Left kidney (tissue), 2 donors: Measurements from ENCODE around the gene ERBB4. TPM values are rescaled to one million over a fixed set of nuclear protein-coding genes. Genes with fewer than 3 reads are reported as not detected.

Source experiments
- DNase-seq: peaks from one replicate; pipeline ENCODE4 v3.0.0-alpha.2; 2013
- polyA plus RNA-seq: library from polyadenylated mRNA; unstranded; fragments of 120-200 nt; gene quantifications from one replicate; pipeline ENCODE4 v1.2.1, GENCODE V29; 2013; ENCODE audit not compliant: insufficient read length

The ERBB4 gene
- polyA plus RNA-seq, 1 donor: 58.8 TPM

DNA sequence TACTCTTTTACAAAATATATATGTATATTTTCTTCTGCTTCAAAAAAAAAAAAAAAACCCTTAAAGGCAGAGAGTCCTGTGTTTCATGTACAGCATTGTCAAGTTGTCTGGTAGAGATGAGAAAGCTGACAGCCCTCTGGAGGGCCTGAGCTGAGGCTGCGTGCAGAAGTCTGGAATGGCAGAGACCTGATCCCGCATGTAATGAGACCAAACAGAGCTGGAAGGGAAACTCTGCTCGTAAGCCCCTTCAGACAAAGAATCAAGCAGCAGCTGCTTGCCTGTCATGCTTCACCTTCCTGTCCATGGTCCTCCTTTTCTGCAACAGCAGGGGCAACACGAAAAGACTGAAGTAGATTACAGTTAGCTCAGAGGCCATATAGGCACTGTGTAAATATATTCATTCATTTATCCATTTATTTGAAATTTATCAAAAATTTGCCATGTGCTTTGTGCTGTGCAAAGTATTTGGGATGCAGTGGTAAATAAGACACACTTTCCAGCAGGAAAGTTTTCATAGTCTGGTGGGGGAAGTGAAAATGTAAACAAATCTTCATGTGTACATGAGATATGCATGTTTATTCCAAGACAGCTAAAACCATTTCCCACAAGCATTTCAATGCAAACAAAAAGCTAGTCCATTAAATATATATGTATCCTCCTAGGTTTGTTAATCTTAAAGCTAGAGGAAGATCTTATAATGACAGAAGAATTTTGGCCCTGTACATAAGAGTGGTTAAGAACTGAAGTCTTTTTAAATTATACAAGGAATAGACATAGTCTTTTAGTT is 1069.5 kb downstream of the ERBB4 start:
- no peak for DNase-seq

DNA sequence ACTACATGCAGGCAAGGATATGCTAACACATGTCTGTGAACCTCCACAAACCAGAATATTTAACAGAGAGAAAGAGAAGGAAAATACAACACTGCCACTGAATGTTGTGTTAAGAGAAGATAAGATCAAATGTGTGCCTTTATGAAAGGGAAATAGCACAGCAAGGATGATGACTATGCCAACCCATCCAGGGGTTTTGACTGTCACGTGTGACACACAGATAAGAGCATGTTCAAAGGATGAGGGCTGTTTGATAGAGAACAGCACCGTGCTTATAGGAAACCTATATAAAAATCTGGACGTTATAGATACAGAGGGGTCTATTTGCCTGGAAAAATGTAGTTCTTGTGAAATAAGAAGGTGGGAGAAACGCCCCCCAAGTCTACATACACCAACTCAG is 1070.4 kb downstream of the ERBB4 start:
- no peak for DNase-seq

DNA sequence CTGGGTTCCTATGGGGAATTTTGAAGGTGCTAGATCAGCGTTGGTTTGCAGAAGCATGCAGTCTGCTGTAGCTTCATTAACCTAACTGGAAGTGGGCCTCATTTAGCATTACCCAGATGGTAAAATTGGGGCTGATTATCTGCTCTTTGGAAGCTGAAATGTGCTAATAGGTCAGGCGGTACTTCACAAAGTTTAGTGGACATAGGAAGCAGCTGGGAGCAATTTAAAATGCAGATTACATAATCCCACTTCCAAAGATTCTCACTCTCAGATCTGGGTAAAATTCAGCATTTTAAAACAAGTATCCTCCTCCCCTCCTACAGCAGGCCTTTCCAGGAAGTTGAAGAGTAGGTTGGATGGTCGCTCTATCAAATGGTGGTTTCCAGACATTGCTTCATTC is 1075.2 kb downstream of the ERBB4 start:
- DNase-seq: no peak

DNA sequence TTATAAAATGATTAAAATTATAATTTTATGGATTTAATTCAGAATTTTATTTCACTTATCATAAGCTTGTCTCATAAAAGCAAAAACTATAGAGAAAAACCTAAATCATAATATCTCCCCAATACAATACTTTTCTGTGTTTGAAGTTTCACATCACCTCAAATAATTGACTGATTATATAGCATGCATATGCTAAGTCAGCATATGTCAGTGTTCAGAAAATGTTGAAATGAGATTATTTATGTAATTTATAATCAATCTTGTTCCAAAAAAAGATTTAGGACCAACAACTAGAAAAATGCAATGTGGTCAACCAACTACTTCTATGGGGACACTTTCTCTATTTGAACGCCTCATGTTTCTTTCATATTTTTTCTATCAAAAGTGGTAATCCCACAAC is 1079.6 kb downstream of the ERBB4 start:
- DNase-seq: no peak

DNA sequence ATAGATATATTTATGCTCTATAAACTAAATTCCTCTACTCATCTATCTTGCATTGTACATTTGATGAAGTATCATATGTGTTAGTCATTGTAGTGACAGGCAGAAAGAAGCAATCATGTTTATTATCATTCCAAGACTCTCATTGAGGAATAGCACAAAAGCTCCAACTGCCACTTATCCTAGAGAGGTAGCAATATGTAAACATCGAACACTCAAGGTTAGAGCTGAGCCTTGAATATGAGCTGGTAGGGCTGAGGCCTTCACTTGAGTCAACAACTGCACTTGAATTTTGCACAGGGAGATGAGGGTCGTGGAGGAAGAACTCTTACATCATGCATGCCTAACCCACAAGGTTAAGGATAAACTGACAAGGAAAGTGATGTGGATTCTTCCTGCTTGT is 1081.3 kb downstream of the ERBB4 start:
- no peak for DNase-seq

DNA sequence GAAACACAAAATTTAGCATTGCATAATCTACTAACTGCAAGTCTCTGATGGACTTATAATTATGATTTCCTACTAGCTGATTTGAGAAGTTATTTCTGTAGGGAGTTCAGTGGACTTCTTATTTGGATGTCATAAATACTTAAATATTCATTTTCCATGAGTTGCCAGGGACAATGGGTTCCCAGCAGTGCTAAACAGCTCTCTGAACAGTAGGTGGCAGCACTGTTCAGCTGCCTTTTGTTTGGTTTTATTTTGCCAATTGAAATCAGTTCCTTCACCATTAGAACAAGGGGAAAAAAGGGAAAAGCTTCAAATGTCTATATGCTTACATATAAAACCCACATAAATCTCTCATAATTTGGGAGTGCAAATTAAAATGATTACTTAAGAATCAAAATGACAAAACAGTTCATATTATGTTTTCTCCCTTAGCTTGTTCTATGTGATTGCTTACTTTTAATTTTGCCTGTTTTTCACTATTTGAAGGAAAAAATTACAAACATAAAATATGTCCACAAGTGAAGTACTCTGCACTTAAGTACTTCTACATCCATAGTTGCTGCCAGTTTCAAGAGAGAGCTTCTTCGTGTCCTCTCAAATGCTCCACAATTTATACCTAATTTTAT is 1083.3 kb downstream of the ERBB4 start:
- DNase-seq: peak; percentile 60

DNA sequence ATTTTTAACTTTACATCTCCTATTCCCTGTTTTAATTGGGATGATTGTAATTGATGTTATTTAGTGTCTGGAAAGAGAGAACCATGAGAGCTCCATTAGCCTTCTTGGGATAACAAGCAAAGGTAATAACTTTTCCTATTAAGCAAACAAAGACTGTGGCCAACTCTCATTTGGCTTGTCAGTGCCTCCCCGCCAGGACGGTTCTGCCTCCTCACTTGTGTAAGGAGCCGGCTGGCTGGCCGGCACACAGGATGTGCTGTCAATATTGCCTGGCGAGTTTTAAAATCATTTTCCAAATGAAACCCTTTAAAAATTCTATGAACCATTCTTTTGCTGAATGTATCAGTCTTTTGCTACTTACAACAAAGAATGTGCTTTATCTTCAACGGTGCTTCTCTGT is 1083.9 kb downstream of the ERBB4 start:
- no peak for DNase-seq

DNA sequence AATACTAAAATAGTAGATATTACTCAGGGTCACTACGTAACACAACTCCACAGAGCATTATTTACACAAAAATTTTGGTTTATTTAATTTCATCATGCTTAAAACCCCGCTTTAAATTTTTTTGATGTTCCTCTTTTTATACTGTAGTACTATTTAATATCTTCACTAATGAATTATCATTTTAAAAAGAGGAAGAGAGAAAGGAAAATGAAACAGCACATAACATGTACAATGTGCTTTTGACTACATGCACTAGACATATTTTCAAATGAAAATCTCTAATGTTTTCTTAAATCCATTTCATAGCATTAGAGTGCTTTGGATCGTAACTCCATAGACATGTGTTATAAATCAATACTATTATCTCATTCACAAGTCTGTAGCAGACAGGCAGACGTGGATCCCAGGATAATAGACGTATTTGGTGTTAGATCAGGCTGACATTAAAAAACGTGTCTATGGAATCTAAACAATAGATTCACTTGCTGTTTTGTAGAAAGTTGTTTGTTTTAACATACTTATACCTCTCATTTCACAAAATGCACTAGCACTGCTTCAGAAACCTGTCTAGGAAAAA is 1085.2 kb downstream of the ERBB4 start:
- DNase-seq: no peak

DNA sequence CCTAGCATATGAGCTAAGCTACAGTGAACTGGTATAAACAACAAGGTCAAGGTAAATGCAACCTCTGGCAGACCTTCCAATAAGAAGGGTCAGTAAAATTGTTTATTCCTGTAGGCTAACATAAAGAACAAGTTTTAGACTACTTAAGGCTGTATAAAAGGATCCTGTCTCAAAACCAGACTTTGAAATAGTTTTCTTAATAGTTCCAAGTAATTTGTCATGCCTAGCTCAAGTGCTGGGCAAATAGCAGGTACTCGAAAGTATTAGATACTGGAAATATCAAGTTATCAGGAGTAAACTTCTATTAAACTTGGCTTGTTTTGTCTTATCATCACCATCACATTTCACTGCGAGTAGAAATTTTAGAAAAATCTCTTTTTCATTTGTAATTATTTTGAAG is 1087.0 kb downstream of the ERBB4 start:
- DNase-seq: no peak

DNA sequence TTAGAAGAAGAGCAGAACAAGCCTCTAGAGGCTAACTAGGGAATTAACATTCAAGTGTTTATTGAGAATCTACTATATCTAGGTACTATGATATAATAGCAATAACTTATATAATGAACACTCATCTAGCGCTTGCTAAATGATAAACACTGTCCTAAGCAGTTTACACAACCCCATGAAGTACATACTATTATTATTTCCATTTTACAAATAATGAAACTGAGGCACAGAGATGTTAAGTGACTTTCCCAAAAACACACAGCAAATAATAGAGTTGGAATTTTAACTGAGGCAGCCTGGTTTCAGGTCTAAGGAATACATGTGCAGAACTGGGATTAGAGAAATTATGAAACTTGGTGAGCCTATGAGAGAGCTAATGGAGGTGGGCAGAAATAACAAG is 1088.8 kb downstream of the ERBB4 start:
- DNase-seq: no peak

DNA sequence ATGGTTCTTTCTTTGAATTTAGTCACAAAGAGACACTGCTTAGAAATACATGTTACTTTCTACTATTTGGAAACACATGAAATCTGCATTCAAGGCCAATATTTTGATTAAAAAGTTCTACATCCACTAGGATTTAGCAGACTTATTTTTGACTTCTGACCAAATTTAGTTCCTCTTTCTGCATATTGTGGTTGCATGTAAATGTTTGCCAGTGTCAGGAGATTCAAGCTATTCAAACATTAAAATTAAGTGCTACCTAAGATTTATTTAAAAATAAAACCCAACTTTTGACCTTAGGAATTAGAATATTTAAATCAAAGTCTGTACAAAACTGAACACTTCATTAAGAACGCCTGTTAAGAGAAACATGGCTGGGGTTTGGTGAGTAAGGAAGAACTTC is 1091.1 kb downstream of the ERBB4 start:
- DNase-seq: no peak

DNA sequence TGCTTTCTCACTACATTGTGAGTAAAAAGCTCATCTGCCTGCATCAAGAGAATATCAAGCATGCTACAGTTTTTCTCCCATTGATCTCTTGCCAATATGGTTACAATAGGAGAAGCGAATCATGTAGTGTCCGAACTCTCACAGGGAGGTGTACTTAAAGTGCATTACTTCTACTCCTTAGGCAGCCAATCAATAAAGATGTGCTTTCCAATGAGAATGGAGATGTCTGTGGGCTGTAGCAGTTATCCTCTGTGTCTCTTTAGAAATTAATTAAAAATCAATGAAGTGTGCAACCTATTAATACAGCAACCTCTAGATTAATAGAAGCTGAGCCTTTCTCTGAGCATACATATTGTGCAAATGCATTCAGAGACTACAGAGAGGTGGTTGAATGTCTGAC is 1098.5 kb downstream of the ERBB4 start:
- no peak for DNase-seq

DNA sequence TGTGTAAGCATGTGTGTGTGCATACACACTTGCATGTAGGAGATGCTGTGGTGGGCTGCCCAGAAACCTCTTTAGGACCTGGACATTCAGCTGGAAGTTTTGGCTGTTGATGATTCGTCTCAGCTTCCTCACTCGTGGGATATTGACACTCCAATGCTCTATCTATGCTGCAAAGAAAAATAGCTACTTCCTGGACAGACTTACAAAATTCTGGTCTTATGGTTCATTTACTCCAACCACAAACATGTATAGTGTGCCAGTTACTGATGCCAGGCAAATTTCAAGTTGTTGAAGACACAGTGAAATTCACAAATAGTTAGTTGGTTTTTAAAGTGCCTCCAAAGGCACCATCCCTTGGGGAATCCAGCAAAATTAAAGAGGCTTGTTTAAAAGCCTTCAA is 1099.6 kb downstream of the ERBB4 start:
- DNase-seq: no peak

DNA sequence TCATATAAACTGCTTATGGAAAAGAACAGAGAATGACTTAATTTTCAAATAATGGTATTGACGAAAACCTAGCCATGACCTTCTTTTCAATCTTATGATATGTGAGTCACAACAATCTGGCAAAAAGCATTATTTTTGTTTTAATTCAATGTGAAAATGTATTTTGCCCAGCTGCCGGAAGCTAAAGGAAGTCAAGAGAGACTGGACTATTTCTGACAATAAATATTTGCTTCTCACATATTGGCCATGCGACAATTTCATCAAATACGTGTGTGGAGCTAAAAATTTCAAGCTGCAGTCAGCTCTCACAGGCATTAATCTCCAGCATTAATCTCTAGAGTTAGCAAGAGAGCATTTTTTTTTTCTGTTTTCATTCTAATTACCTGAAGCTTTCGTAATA is 1101.2 kb downstream of the ERBB4 start:
- no peak for DNase-seq

DNA sequence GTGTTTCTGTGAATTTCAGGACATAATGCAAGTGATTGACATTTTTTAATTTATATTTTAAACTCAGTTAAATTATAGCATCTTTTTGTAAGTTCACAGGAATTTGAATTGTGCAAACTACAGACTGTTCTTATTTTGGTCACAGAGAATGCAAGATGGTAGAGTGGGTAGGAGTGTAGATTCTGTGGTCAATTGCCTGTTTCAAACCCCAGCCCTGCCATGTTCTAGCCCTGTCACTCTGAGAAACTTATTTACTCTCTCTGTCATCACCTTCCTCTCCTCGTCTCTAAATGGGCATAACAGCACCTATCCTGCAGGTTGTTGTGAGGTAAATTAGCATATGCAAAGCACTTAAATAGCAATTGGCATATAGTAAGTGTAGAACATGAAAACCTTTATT is 1102.4 kb downstream of the ERBB4 start:
- no peak for DNase-seq

DNA sequence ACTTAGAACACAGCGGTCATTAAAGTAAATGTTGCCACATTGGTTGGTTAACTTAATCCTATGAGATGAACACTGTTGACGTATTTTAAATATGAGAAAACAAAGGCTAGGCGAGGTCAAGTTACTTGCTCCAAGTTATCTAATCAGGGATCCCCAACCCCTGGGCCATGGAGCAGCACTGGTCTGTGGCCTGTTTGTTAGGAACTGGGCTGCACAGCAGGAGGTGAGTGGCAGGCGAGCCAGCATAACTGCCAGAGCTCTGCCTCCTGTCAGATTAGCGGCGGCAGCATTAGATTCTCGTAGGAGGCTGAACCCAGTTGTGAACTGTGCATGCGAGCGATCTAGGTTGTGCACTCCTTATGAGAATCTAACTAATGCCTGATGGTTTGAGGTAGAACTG is 1103.3 kb downstream of the ERBB4 start:
- no peak for DNase-seq

DNA sequence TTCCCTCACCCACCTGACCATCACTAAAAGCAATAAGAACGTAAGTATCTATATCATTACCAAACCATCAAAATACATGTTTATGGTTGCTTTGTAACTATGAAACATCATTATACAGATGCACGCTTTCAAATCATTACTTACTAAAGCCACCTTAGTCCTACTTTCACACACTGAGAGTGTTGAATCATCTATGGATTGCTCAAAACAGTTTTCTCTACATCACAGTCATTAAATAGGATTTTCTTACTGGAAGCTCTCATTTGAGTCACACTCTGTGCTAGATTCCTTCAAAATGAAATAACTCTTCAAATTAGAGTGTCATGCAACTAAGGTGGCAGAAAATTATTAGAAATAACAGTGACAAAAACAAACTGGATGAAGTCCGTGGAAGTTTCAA is 1103.8 kb downstream of the ERBB4 start:
- DNase-seq: no peak

DNA sequence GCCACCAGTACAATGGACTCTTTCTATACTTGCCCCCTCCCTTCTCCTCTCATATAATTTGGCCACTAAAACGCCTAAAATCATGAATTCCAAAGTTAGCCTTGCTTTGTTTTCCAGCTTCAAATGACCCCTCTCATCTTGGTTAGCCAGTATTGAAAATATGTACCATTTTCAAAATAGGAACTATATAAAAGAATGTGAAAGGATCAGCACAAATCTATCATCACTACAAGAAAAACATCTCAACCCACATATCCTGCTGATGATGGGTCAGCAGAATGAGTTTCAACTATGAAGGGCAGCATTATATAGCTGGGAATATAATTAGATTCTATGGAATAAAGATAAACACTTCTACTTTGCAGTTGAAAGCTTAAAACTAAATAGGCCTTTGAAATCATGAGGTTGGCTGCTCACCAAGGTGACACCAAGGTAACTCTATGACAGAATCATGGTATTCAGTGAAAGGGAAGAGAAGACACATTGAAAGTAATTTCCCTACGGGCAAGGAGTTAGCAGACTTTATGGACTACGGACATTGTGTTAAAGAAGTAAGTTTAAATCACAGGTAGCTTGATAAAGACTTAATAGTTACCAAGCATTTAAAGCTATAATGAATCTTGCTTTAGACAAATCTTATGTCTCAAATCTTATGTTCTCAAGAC is 1109.2 kb downstream of the ERBB4 start:
- DNase-seq: no peak

DNA sequence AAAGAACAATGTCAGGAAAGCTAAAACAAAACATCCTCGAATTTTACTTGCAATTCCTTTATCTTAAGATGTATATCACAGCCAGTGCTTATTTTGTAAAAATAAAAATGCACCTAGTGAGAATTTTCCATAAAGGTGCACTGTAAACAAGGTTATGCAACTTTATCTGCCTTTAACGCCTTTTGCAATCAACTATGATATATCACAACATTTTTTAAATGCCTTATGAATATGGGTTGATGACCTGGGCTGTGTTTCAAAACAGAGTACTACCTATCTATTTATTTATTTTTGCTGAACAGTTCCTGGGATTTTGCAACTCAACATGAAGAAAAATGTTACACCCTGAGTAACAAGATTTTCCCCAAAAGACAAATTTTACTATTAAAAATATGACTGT is 1112.4 kb downstream of the ERBB4 start:
- DNase-seq: no peak

DNA sequence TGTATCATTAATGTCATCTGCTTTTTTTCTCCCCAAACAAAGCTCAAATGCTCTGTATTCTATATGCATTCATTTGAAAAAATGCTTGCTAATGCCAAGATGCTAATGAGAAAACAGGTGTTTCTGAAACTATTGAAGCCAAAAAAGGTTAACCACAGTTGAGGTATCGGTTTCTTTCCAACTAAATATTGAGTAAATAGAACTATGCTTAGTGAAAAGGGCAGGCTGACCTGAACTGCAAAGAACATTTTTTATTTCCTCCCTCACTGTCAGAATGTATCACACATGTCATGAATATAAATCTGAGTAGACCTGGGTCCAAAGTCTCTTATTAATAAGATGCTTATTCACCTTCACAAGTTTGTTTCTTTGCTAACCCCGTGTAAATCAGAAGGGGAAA is 1115.6 kb downstream of the ERBB4 start:
- no peak for DNase-seq

DNA sequence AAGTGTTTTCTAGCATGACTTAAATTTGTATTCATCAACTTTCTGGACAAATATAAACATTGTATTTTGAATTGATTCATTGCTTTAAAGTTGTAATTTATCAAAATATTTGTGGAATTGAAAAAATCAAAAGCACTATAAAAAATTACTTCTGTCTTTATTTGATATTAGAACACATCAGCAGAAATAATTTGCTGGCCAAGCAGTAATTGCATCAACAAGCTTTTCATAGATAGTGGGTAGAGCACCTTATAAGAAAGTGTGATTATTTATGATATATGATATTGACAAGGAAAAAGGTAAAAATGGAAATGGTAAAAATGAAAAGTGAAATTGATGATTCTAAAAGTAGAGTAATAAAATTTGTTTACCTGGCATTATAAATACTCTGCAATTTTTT is 1121.1 kb downstream of the ERBB4 start:
- DNase-seq: no peak

DNA sequence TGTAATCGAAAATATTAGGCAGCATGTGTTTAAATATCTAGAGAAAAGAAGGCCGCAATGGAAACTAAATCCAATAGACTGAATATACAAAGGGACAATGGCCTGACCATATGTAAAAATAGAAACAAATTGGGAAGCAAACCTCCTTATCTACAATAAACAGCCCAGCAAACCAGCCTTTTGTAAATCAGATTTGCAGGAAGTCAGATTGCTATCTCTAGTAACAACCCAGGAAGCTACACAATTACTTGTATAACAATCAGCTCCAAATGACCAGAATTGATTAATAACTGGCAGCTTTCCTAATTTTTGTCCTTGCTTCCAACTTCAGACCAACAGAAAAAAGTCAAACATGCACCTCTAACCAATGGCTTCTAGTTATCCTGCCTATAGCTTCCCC is 1122.2 kb downstream of the ERBB4 start:
- DNase-seq: no peak

DNA sequence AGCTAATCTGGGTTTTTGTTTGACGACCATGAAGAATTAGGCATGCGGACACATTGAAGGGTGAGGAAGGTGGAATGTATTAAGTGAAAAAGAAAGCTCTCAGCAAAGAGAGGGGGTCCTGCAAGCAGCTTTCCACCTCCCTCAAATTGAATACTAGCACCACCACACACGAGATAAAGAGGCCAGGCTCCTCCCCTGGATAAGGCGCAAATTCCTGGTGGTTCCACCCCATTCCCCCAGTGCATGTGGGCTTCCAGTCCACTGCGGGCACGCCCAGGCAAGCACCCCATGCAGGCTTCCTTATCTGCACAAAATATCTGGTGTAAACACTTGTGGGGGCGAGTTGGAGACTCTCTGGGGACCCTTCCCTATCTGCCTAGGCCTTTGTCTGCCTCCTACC is 1124.9 kb downstream of the ERBB4 start:
- DNase-seq: no peak
